ENCODE results near the gene ZNF878. TPM values are rescaled to one million over a fixed set of nuclear protein-coding genes. Genes with fewer than 3 reads are reported as not detected.

The ZNF878 gene
- polyA plus RNA-seq (2013, experiment 1 of 2): 0.04 TPM
- polyA plus RNA-seq (2013, experiment 2 of 2): 0.05 TPM

DNA sequence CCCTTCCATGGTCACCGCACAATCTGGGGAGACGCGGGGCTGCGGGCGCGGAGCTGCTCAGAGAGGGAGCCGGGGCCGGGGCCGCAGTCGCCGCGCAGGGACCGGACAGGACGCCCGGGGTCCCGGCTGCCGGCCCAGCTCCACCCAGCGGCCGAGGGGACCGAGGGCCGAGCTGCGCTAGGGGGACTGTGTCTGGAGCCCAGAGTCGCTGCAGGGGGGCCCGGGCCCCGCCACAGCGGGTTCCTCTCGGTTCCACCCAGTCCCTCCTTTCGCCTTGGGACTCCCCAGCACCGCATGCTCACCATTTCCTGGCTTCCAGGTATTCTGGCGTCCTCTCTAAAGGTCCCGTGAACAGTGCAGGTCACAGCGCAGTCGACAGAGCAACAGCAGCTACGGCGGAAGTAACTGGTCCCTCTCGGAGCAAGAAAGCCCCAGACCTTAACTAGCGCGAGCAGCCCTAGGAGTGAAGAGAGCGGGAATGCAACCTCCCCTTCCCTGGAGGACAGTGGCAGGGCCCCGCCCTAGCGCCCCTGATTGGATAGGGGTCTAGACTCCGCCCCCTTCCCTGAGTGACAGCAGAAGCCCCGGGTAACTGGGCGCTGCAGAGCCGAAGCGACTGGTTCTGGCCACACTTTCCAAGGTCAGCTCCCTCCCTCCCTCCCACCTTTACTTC, at the start of gene ZNF878:
TSS of gene ZNF878 (minus strand) at position 465 of the 673 bp plus-strand sequence. CDS start at position 305, 160 bp downstream.
- H3K14ac ChIP-seq (ENCODE audit: low read length in 2 of 2): no peak within 1 kb of the TSS
- H3K36me3 ChIP-seq (ENCODE audit: control insufficient read depth in 1 of 2, insufficient read depth in 2 of 2, low read depth in 1 of 2, low read length in 2 of 2): no peaks in the 10 kb centered on the region
- H3K4me1 ChIP-seq (ENCODE audit: control insufficient read depth, insufficient read depth, low read depth, low read length): peaks cover 2% of the 10 kb centered on the region
- H3K9ac ChIP-seq (ENCODE audit: low read length): peak within 1 kb of the TSS; percentile 72
- H2BK15ac ChIP-seq (ENCODE audit: low read depth, poor library complexity, severe bottlenecking): peak within 1 kb of the TSS; percentile 71
- DNase-seq: peak; percentile 91
- peak within 1 kb of the TSS; percentile 3 for H3K27ac ChIP-seq (ENCODE audit: low read length, poor library complexity, severe bottlenecking)
- no peak within 1 kb of the TSS for H3K18ac ChIP-seq (ENCODE audit: low read depth in 1 of 2, low read length in 2 of 2)
- H2BK12ac ChIP-seq (ENCODE audit: low read length in 2 of 2): no peak within 1 kb of the TSS
- no peak within 1 kb of the TSS for H4K8ac ChIP-seq (ENCODE audit: low read length)
- H2AK5ac ChIP-seq (ENCODE audit: low read length, severe bottlenecking): no peak within 1 kb of the TSS
- H4K91ac ChIP-seq (ENCODE audit: low read length): no peak within 1 kb of the TSS
- H2BK5ac ChIP-seq (ENCODE audit: low read depth, low read length, poor library complexity, severe bottlenecking): no peak within 1 kb of the TSS
- no peaks in the 10 kb centered on the region for H3K79me1 ChIP-seq (replicated peaks; ENCODE audit: low read length, poor library complexity, severe bottlenecking)
- peak within 1 kb of the TSS; percentile 85 for H2AFZ ChIP-seq (ENCODE audit: low read depth, low read length)
- peaks cover 3% of the 10 kb centered on the region for H3K9me3 ChIP-seq (ENCODE audit: control insufficient read depth, low read length)
- peaks cover 0 to 3% of the 10 kb centered on the region in 2 experiments for H3K27me3 ChIP-seq (ENCODE audit: control insufficient read depth in 1 of 2, insufficient read depth in 1 of 2, low read length in 2 of 2)
- H3K4ac ChIP-seq (ENCODE audit: low read depth in 1 of 2, low read length in 2 of 2): no peak within 1 kb of the TSS
- WGBS: 0% methylated on average over 34 of the region's 46 CpGs
- peak within 1 kb of the TSS; percentile 93 for H3K4me2 ChIP-seq (ENCODE audit: low read length, poor library complexity, severe bottlenecking)
- peak within 1 kb of the TSS; percentile 48 to 82 for H3K4me3 ChIP-seq (ENCODE audit: insufficient read depth in 1 of 2, low read depth in 1 of 2, low read length in 2 of 2)
- no peak within 1 kb of the TSS for H3K23ac ChIP-seq (ENCODE audit: low read length in 2 of 2)
- no peak within 1 kb of the TSS for H2BK120ac ChIP-seq (ENCODE audit: low read depth, low read length)

DNA sequence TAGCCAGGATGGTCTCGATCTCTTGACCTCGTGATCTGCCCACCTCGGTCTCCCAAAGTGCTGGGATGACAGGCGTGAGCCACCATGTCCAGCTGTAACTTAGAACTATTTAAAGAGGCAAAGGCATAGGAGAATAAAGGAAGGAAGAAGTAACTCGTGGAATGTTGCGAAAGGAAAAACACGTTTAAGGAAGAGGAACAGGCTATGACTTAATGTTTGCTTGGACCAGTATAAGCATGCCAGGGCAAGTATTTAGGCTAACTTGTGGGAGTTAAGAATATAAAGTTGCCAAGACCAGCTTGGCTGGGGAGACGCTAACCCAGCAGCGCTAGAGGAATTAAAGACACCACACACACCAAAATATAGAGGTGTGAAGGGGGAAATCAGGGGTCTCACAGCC, 45.3 kb upstream of the ZNF878 start:
- H3K4me2 ChIP-seq (ENCODE audit: low read length, poor library complexity, severe bottlenecking): no peak overlapping the region
- H3K36me3 ChIP-seq (ENCODE audit: control insufficient read depth in 1 of 2, insufficient read depth in 2 of 2, low read depth in 1 of 2, low read length in 2 of 2): no peaks in the 10 kb centered on the region
- no peak overlapping the region for H3K9ac ChIP-seq (ENCODE audit: low read length)
- H3K14ac ChIP-seq (ENCODE audit: low read length in 2 of 2): no peak overlapping the region
- H3K4me1 ChIP-seq (ENCODE audit: control insufficient read depth, insufficient read depth, low read depth, low read length): no peaks in the 10 kb centered on the region
- no peak overlapping the region for H3K18ac ChIP-seq (ENCODE audit: low read depth in 1 of 2, low read length in 2 of 2)
- no peak overlapping the region for H3K4me3 ChIP-seq (ENCODE audit: insufficient read depth in 1 of 2, low read depth in 1 of 2, low read length in 2 of 2)
- H3K4ac ChIP-seq (ENCODE audit: low read depth in 1 of 2, low read length in 2 of 2): no peak overlapping the region
- H3K9me3 ChIP-seq (ENCODE audit: control insufficient read depth, low read length): peaks cover 7% of the 10 kb centered on the region
- no peaks in the 10 kb centered on the region for H3K79me1 ChIP-seq (replicated peaks; ENCODE audit: low read length, poor library complexity, severe bottlenecking)
- H4K8ac ChIP-seq (ENCODE audit: low read length): no peak overlapping the region
- H2BK15ac ChIP-seq (ENCODE audit: low read depth, poor library complexity, severe bottlenecking): no peak overlapping the region
- no peak overlapping the region for H2AK5ac ChIP-seq (ENCODE audit: low read length, severe bottlenecking)
- H3K23ac ChIP-seq (ENCODE audit: low read length in 2 of 2): no peak overlapping the region
- no peak overlapping the region for H4K91ac ChIP-seq (ENCODE audit: low read length)
- H3K27me3 ChIP-seq (ENCODE audit: control insufficient read depth in 1 of 2, insufficient read depth in 1 of 2, low read length in 2 of 2): no peaks in the 10 kb centered on the region
- H2AFZ ChIP-seq (ENCODE audit: low read depth, low read length): no peak overlapping the region
- H2BK120ac ChIP-seq (ENCODE audit: low read depth, low read length): no peak overlapping the region
- WGBS: 97% methylated on average over 7 of the region's 9 CpGs
- no peak overlapping the region for H2BK12ac ChIP-seq (ENCODE audit: low read length in 2 of 2)
- no peak overlapping the region for H3K27ac ChIP-seq (ENCODE audit: low read length, poor library complexity, severe bottlenecking)
- H2BK5ac ChIP-seq (ENCODE audit: low read depth, low read length, poor library complexity, severe bottlenecking): no peak overlapping the region
- no peak for DNase-seq

DNA sequence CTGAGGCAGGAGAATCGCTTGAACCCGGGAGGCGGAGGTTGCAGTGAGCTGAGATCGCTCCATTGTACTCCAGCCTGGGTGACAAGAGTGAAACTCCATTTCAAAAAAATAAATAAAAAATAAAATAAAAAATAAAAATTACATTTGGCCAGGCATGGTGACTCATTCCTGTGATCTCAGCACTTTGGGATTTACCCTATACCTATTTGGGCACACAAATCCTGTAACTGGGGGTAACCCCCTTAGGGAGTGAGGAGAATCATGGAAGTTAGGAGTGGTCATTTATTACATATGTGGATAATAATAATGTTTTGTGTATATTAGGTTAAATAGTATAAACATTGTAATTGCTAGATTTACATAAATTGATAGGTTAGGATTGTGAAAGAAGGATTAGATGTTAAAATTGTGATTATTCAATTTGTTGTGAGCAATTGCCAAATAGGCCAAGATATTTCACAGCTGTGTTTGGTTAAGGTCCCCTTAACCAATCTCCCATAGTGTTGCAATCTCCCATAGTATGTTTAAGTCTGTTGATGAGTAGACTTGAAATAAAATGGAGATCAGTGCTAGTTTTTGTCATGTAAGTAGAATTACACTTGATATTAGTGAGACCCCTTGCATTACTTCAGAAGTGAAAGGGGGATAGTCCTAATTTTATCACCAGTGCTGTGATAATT, 42.5 kb upstream of the ZNF878 start:
- Histone ChIP-seq H2AK5ac (ENCODE audit: low read length, severe bottlenecking) (no peak overlapping the region), H3K18ac (ENCODE audit: low read depth in 1 of 2, low read length in 2 of 2) (no peak overlapping the region), H3K4me3 (ENCODE audit: insufficient read depth in 1 of 2, low read depth in 1 of 2, low read length in 2 of 2) (no peak overlapping the region), H2BK15ac (ENCODE audit: low read depth, poor library complexity, severe bottlenecking) (no peak overlapping the region), H3K27ac (ENCODE audit: low read length, poor library complexity, severe bottlenecking) (no peak overlapping the region), H3K23ac (ENCODE audit: low read length in 2 of 2) (no peak overlapping the region), H3K27me3 (ENCODE audit: control insufficient read depth in 1 of 2, insufficient read depth in 1 of 2, low read length in 2 of 2) (no peaks in the 10 kb centered on the region), H3K4me2 (ENCODE audit: low read length, poor library complexity, severe bottlenecking) (no peak overlapping the region), H2BK12ac (ENCODE audit: low read length in 2 of 2) (no peak overlapping the region), H4K8ac (ENCODE audit: low read length) (no peak overlapping the region), H3K36me3 (ENCODE audit: control insufficient read depth in 1 of 2, insufficient read depth in 2 of 2, low read depth in 1 of 2, low read length in 2 of 2) (no peaks in the 10 kb centered on the region), H3K9me3 (ENCODE audit: control insufficient read depth, low read length) (peaks cover 7% of the 10 kb centered on the region), H3K14ac (ENCODE audit: low read length in 2 of 2) (no peak overlapping the region), H2BK5ac (ENCODE audit: low read depth, low read length, poor library complexity, severe bottlenecking) (no peak overlapping the region), H3K4me1 (ENCODE audit: control insufficient read depth, insufficient read depth, low read depth, low read length) (no peaks in the 10 kb centered on the region), H3K4ac (ENCODE audit: low read depth in 1 of 2, low read length in 2 of 2) (no peak overlapping the region), H2AFZ (ENCODE audit: low read depth, low read length) (no peak overlapping the region), H3K9ac (ENCODE audit: low read length) (no peak overlapping the region), H4K91ac (ENCODE audit: low read length) (no peak overlapping the region), H3K79me1 (replicated peaks; ENCODE audit: low read length, poor library complexity, severe bottlenecking) (no peaks in the 10 kb centered on the region), H2BK120ac (ENCODE audit: low read depth, low read length) (no peak overlapping the region)
- 100% methylated on average over 1 of the region's 4 CpGs for WGBS
- peak; percentile 16 for DNase-seq

DNA sequence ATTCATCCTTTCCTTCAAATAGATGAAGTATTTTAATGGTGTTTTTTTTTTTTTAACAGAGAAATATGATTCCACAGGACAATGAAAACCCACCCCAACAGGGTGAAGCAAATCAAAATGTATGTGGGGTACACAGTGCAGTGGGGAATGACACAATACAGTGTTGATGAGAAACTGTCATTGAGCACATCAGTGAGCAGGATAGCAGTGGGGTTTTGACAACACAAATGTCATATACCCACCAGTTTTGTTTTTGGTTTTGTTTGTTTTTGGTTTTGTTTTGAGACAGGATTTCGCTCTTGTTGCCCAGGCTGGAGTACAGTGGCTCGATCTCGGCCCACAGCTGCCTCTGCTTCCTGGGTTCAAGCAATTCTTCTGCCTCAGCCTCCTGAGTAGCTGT, 41.0 kb upstream of the ZNF878 start:
- no peak overlapping the region for H2BK12ac ChIP-seq (ENCODE audit: low read length in 2 of 2)
- WGBS: 90% methylated on average over 3 of the region's 3 CpGs
- H2BK15ac ChIP-seq (ENCODE audit: low read depth, poor library complexity, severe bottlenecking): no peak overlapping the region
- DNase-seq: no peak
- H4K8ac ChIP-seq (ENCODE audit: low read length): no peak overlapping the region
- no peaks in the 10 kb centered on the region for H3K36me3 ChIP-seq (ENCODE audit: control insufficient read depth in 1 of 2, insufficient read depth in 2 of 2, low read depth in 1 of 2, low read length in 2 of 2)
- peaks cover 4% of the 10 kb centered on the region for H3K9me3 ChIP-seq (ENCODE audit: control insufficient read depth, low read length)
- H3K23ac ChIP-seq (ENCODE audit: low read length in 2 of 2): no peak overlapping the region
- no peak overlapping the region for H3K9ac ChIP-seq (ENCODE audit: low read length)
- H2BK5ac ChIP-seq (ENCODE audit: low read depth, low read length, poor library complexity, severe bottlenecking): no peak overlapping the region
- H3K18ac ChIP-seq (ENCODE audit: low read depth in 1 of 2, low read length in 2 of 2): no peak overlapping the region
- no peak overlapping the region for H2BK120ac ChIP-seq (ENCODE audit: low read depth, low read length)
- H2AFZ ChIP-seq (ENCODE audit: low read depth, low read length): no peak overlapping the region
- H4K91ac ChIP-seq (ENCODE audit: low read length): no peak overlapping the region
- H2AK5ac ChIP-seq (ENCODE audit: low read length, severe bottlenecking): no peak overlapping the region
- H3K27ac ChIP-seq (ENCODE audit: low read length, poor library complexity, severe bottlenecking): no peak overlapping the region
- no peaks in the 10 kb centered on the region for H3K79me1 ChIP-seq (replicated peaks; ENCODE audit: low read length, poor library complexity, severe bottlenecking)
- H3K4ac ChIP-seq (ENCODE audit: low read depth in 1 of 2, low read length in 2 of 2): no peak overlapping the region
- H3K4me3 ChIP-seq (ENCODE audit: insufficient read depth in 1 of 2, low read depth in 1 of 2, low read length in 2 of 2): no peak overlapping the region
- no peaks in the 10 kb centered on the region for H3K4me1 ChIP-seq (ENCODE audit: control insufficient read depth, insufficient read depth, low read depth, low read length)
- H3K14ac ChIP-seq (ENCODE audit: low read length in 2 of 2): no peak overlapping the region
- H3K27me3 ChIP-seq (ENCODE audit: control insufficient read depth in 1 of 2, insufficient read depth in 1 of 2, low read length in 2 of 2): no peaks in the 10 kb centered on the region
- no peak overlapping the region for H3K4me2 ChIP-seq (ENCODE audit: low read length, poor library complexity, severe bottlenecking)
